Trophoblast cell (in vitro differentiated cells and primary cell): ENCODE data around the gene HOXB1.

Experiments
- DNase-seq, 2 donors: peaks; one replicate each; pipeline ENCODE4 v3.0.0-alpha.2; 2016
- H2AFZ ChIP-seq: 2 replicates; pipeline ENCODE4 v1.6.1; 2013; ENCODE audit warnings: low read length, moderate library complexity, mild to moderate bottlenecking; ENCODE audit not compliant: insufficient read depth, poor library complexity
- H2AK5ac ChIP-seq: 2 replicates; pipeline ENCODE4 v1.6.1; 2013; ENCODE audit warnings: mild to moderate bottlenecking, low read length
- H2BK120ac ChIP-seq: 2 replicates; pipeline ENCODE4 v1.6.1; 2013; ENCODE audit warnings: low read length, mild to moderate bottlenecking, moderate library complexity; ENCODE audit not compliant: insufficient read depth, poor library complexity
- H2BK12ac ChIP-seq: 2 replicates; pipeline ENCODE4 v1.6.1; 2013; ENCODE audit warnings: mild to moderate bottlenecking, low read length, moderate library complexity
- H2BK5ac ChIP-seq: 2 replicates; pipeline ENCODE4 v1.6.1; 2013; ENCODE audit warnings: low read length, low read depth, moderate library complexity, mild to moderate bottlenecking; ENCODE audit not compliant: poor library complexity
- H3K14ac ChIP-seq: 2 replicates; pipeline ENCODE4 v1.6.1; 2013; ENCODE audit warnings: mild to moderate bottlenecking, low read length
- H3K18ac ChIP-seq: 2 replicates; pipeline ENCODE4 v1.6.1; 2013; ENCODE audit warnings: mild to moderate bottlenecking, low read length
- H3K23ac ChIP-seq: 2 replicates; pipeline ENCODE4 v1.6.1; 2013; ENCODE audit warnings: low read length
- H3K27ac ChIP-seq: 2 replicates; pipeline ENCODE4 v1.5.1; 2013; ENCODE audit warnings: low read depth, mild to moderate bottlenecking, inconsistent platforms, low read length, moderate library complexity
- H3K27me3 ChIP-seq: 2 replicates; pipeline ENCODE4 v1.6.1; 2013; ENCODE audit warnings: inconsistent platforms, mild to moderate bottlenecking, low read length, moderate library complexity; ENCODE audit not compliant: insufficient read depth
- H3K36me3 ChIP-seq, 2 experiments: 1 replicate in 1 of 2; 2 replicates in 1 of 2; pipeline ENCODE4 v1.6.1; 2013; ENCODE audit warnings: low read length in 2 of 2, mild to moderate bottlenecking in 2 of 2, moderate library complexity in 1 of 2; ENCODE audit not compliant: insufficient read depth in 2 of 2, control insufficient read depth in 1 of 2
- H3K4ac ChIP-seq: 2 replicates; pipeline ENCODE4 v1.6.1; 2013; ENCODE audit warnings: low read depth, mild to moderate bottlenecking, low read length, moderate library complexity
- H3K4me1 ChIP-seq, 2 experiments: 1 replicate in 1 of 2; 2 replicates in 1 of 2; pipeline ENCODE4 v1.6.1; 2013; ENCODE audit warnings: low read length in 2 of 2, mild to moderate bottlenecking in 2 of 2, moderate library complexity in 1 of 2; ENCODE audit not compliant: insufficient read depth in 2 of 2, control insufficient read depth in 1 of 2
- H3K4me2 ChIP-seq: 2 replicates; pipeline ENCODE4 v1.6.1; 2013; ENCODE audit warnings: inconsistent platforms, mild to moderate bottlenecking, low read length, moderate library complexity
- H3K4me3 ChIP-seq: 2 replicates; pipeline ENCODE4 v1.5.1; 2013; ENCODE audit warnings: mild to moderate bottlenecking, low read depth, low read length, inconsistent platforms
- H3K79me1 ChIP-seq: one replicate; pipeline ENCODE4 v1.6.1; 2013; ENCODE audit warnings: low read length
- H3K79me2 ChIP-seq: 2 replicates; pipeline ENCODE4 v1.6.1; 2013; ENCODE audit warnings: low read length, mild to moderate bottlenecking; ENCODE audit not compliant: control insufficient read depth, insufficient read depth, poor library complexity
- H3K9ac ChIP-seq: 2 replicates; pipeline ENCODE4 v1.6.1; 2013; ENCODE audit warnings: mild to moderate bottlenecking, low read length
- H3K9me3 ChIP-seq: 2 replicates; pipeline ENCODE4 v1.6.1; 2013; ENCODE audit warnings: low read depth, mild to moderate bottlenecking, control low read depth, inconsistent platforms, low read length; ENCODE audit not compliant: insufficient read depth
- H4K12ac ChIP-seq: 2 replicates; pipeline ENCODE4 v1.6.1; 2013; ENCODE audit warnings: low read depth, mild to moderate bottlenecking, low read length, moderate library complexity
- H4K8ac ChIP-seq: 2 replicates; pipeline ENCODE4 v1.6.1; 2013; ENCODE audit warnings: low read depth, mild to moderate bottlenecking, low read length, moderate library complexity
- H4K91ac ChIP-seq: one replicate; pipeline ENCODE4 v1.6.1; 2013; ENCODE audit warnings: low read depth, mild to moderate bottlenecking, low read length, moderate library complexity
- WGBS: extraction: QIAGEN DNeasy Blood & Tissue Kit; methylation state at CpG from one replicate; pipeline ENCODE4 v1.1.7; 2013; ENCODE audit warnings: missing lambda C conversion rate; ENCODE audit not compliant: insufficient read length, insufficient coverage; ENCODE audit errors: extremely low coverage; 5-methylcytosine and 5-hydroxymethylcytosine counted together

The HOXB1 gene

DNA sequence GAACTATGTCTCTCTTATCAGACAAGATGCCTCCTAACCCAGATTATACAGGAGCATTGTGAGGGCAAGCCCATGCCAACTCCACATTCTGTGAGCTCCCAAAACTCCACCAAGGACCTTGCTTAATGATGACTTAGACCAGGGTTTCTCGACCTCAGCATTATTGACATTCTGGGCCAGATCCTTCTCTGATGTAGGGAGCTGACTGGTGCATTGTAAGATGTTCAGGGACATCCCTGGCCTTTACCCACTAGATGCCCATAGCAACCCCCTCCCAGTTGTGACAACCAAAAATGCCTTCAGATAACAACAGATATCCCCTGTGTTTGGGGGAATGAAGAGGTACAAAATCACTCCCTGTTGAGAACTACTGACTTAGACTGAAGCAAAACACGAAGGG is 43.6 kb downstream of the HOXB1 start:
- Histone ChIP-seq H2AK5ac (peak overlapping the region; percentile 50), H3K4me1 (peaks cover 21 to 28% of the 10 kb centered on the region in 2 experiments), H3K4me3 (no peak overlapping the region), H4K8ac (peak overlapping the region; percentile 23), H2BK120ac (peak overlapping the region; percentile 69), H3K14ac (peak overlapping the region; percentile 44), H3K79me2 (no peaks in the 10 kb centered on the region), H4K12ac (no peak overlapping the region), H4K91ac (peak overlapping the region; percentile 78), H2BK12ac (peak overlapping the region; percentile 88), H3K36me3 (no peaks in the 10 kb centered on the region), H3K18ac (peak overlapping the region; percentile 58), H3K9me3 (no peaks in the 10 kb centered on the region), H3K79me1 (peaks cover 7% of the 10 kb centered on the region), H3K4me2 (no peak overlapping the region), H3K27me3 (no peaks in the 10 kb centered on the region), H3K4ac (no peak overlapping the region), H2AFZ (no peak overlapping the region), H2BK5ac (peak overlapping the region; percentile 24), H3K23ac (no peak overlapping the region), H3K27ac (no peak overlapping the region), H3K9ac (no peak overlapping the region)
- no peak for DNase-seq
- no CpG with 5 or more reads among the region's 2 CpGs for WGBS

DNA sequence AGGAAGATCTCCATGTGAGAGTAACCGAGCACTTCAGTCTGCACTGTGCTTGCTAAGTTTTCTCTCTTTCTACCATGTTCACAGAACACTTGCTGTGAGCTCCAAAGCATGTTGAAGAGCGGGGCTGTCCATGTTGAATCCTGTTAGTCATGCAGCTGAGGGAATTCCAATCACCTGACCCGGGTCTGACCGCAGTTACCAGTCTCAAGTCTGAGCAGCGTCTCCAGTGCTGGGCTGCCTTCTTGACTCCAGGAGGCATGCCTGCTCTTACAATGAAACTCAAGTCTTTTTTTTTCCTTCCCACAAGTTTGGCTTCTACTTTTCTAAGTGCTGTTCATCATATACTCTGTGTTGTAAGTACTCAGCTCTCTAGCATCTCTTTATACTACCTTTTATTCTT is 44.3 kb downstream of the HOXB1 start:
- H3K9me3 ChIP-seq: no peaks in the 10 kb centered on the region
- no peak overlapping the region for H2BK5ac ChIP-seq
- no peak overlapping the region for H4K8ac ChIP-seq
- no peaks in the 10 kb centered on the region for H3K36me3 ChIP-seq
- H3K9ac ChIP-seq: no peak overlapping the region
- H3K27ac ChIP-seq: peak overlapping the region; percentile 80
- H2AK5ac ChIP-seq: no peak overlapping the region
- no peak overlapping the region for H3K14ac ChIP-seq
- no peak overlapping the region for H2AFZ ChIP-seq
- H2BK12ac ChIP-seq: no peak overlapping the region
- H3K27me3 ChIP-seq: no peaks in the 10 kb centered on the region
- peaks cover 21 to 27% of the 10 kb centered on the region in 2 experiments for H3K4me1 ChIP-seq
- H3K79me1 ChIP-seq: peaks cover 7% of the 10 kb centered on the region
- no peak overlapping the region for H2BK120ac ChIP-seq
- H3K4ac ChIP-seq: no peak overlapping the region
- no peak overlapping the region for H3K4me3 ChIP-seq
- H3K23ac ChIP-seq: no peak overlapping the region
- H3K18ac ChIP-seq: no peak overlapping the region
- WGBS: no CpG with 5 or more reads among the region's 5 CpGs
- no peak overlapping the region for H4K91ac ChIP-seq
- peak; percentile 73 to 85 for DNase-seq
- no peaks in the 10 kb centered on the region for H3K79me2 ChIP-seq
- peak overlapping the region; percentile 15 for H3K4me2 ChIP-seq
- no peak overlapping the region for H4K12ac ChIP-seq

DNA sequence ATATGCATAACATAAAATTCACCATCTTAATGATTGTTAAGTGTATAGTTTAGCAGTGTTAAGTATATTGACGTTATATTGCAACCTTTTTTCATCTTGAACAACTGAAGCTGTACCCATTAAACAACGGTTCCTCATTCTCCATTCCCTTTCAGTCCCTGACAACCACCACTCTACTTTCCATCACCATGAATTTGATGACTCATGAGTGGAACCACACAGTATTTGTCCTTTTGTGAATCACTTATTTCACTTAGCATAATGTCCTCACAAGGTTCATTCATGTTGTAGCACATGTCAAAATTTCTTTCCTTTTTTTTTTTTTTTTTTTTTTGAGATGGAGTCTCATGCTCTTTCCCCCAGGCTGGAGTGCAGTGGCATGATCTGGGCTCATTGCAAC is 46.0 kb downstream of the HOXB1 start:
- H2BK5ac ChIP-seq: no peak overlapping the region
- DNase-seq: no peak
- H2AK5ac ChIP-seq: no peak overlapping the region
- no peaks in the 10 kb centered on the region for H3K79me2 ChIP-seq
- no peak overlapping the region for H2BK120ac ChIP-seq
- no peak overlapping the region for H4K12ac ChIP-seq
- H3K14ac ChIP-seq: no peak overlapping the region
- no peak overlapping the region for H4K91ac ChIP-seq
- no peaks in the 10 kb centered on the region for H3K9me3 ChIP-seq
- no peak overlapping the region for H3K4me2 ChIP-seq
- no CpG with 5 or more reads among the region's 2 CpGs for WGBS
- H3K27ac ChIP-seq: no peak overlapping the region
- H3K79me1 ChIP-seq: peaks cover 5% of the 10 kb centered on the region
- no peak overlapping the region for H3K23ac ChIP-seq
- H4K8ac ChIP-seq: no peak overlapping the region
- H2BK12ac ChIP-seq: no peak overlapping the region
- H3K4me3 ChIP-seq: no peak overlapping the region
- H3K18ac ChIP-seq: no peak overlapping the region
- H3K4ac ChIP-seq: no peak overlapping the region
- H3K9ac ChIP-seq: no peak overlapping the region
- no peaks in the 10 kb centered on the region for H3K36me3 ChIP-seq
- H2AFZ ChIP-seq: no peak overlapping the region
- H3K27me3 ChIP-seq: no peaks in the 10 kb centered on the region
- peaks cover 21 to 25% of the 10 kb centered on the region in 2 experiments for H3K4me1 ChIP-seq

DNA sequence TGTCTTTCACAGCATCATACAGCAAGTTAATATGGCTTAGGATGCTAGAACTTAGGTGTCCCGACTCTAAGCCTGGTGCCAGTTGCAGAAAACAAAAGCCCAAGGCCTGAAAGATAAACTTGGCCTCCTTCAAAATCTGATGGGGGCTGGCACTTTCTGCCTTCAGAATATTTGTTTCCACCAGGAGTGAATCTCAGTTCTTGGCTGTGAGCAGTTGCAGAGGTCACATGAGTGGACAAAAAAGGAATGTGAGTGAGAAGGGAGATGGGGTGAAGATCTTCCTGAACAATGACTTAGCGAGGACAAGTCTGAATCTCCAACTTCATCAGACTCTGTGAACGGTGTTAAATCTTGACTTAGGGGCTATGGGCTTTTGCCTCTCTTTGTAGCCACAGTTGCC is 46.6 kb downstream of the HOXB1 start:
- no peak overlapping the region for H2AFZ ChIP-seq
- H3K9me3 ChIP-seq: no peaks in the 10 kb centered on the region
- H3K4me1 ChIP-seq: peaks cover 21 to 25% of the 10 kb centered on the region in 2 experiments
- H3K27ac ChIP-seq: no peak overlapping the region
- H3K79me2 ChIP-seq: no peaks in the 10 kb centered on the region
- no peak overlapping the region for H4K91ac ChIP-seq
- H3K14ac ChIP-seq: no peak overlapping the region
- no CpG with 5 or more reads among the region's 3 CpGs for WGBS
- H3K9ac ChIP-seq: no peak overlapping the region
- H4K12ac ChIP-seq: no peak overlapping the region
- no peaks in the 10 kb centered on the region for H3K27me3 ChIP-seq
- no peak overlapping the region for H2BK120ac ChIP-seq
- H3K36me3 ChIP-seq: no peaks in the 10 kb centered on the region
- H4K8ac ChIP-seq: no peak overlapping the region
- H3K4me2 ChIP-seq: no peak overlapping the region
- no peak overlapping the region for H3K4ac ChIP-seq
- H3K23ac ChIP-seq: no peak overlapping the region
- no peak for DNase-seq
- H2AK5ac ChIP-seq: no peak overlapping the region
- peaks cover 5% of the 10 kb centered on the region for H3K79me1 ChIP-seq
- no peak overlapping the region for H2BK12ac ChIP-seq
- no peak overlapping the region for H3K4me3 ChIP-seq
- no peak overlapping the region for H3K18ac ChIP-seq
- H2BK5ac ChIP-seq: no peak overlapping the region
